Suprapubic skin (tissue), 4 donors: ENCODE measurements around the gene ERLIN1.

Source experiments
- EP300 ChIP-seq: sonication (generic); formaldehyde crosslinking; IDR thresholded peaks from one replicate; pipeline ENCODE4 v1.6.1; 2017; ENCODE audit warnings: antibody characterized with exemption
- POLR2A ChIP-seq, 2 donors: fragments of 450-650 bp; IDR thresholded peaks; one replicate each; pipeline ENCODE4 v1.6.1; 2017; ENCODE audit warnings: antibody characterized with exemption in 2 of 2, mild to moderate bottlenecking in 2 of 2, moderate library complexity in 2 of 2
- POLR2AphosphoS5 ChIP-seq, 3 donors: sonication (generic); formaldehyde crosslinking; IDR thresholded peaks; one replicate each; pipeline ENCODE4 v1.6.1; 2017; ENCODE audit warnings: antibody characterized with exemption in 3 of 3
- TF ChIP-seq, protein P1 (sequence below), 2 donors: fragments of 200-600 bp in 1 of 2; fragments of 450-650 bp in 1 of 2; sonication (generic) in 1 of 2; IDR thresholded peaks; one replicate each; pipeline ENCODE4 v1.5.1; 2016 to 2019; ENCODE audit warnings: antibody characterized with exemption in 2 of 2, mild to moderate bottlenecking in 1 of 2, moderate library complexity in 1 of 2

DNA sequence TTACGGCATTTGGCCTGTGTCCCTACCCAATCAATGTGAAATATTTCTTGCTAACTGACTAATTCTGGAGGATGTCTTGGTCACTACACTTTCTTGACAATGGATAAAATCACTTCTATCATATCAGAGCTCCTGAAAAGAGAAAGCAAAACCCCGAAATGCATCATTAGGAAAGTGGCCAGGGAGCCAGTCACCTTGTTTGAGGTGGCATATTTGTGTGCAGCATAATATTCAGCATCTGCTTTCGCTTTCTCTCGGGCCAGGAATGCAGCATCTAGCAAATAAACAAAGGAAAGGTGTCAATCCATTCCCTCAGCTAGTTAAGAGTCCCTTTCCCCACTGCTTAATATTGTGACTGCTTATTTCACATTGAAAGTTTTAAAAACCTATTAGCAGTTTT, 31.2 kb downstream of the ERLIN1 start:
- TF ChIP-seq, protein P1, sequence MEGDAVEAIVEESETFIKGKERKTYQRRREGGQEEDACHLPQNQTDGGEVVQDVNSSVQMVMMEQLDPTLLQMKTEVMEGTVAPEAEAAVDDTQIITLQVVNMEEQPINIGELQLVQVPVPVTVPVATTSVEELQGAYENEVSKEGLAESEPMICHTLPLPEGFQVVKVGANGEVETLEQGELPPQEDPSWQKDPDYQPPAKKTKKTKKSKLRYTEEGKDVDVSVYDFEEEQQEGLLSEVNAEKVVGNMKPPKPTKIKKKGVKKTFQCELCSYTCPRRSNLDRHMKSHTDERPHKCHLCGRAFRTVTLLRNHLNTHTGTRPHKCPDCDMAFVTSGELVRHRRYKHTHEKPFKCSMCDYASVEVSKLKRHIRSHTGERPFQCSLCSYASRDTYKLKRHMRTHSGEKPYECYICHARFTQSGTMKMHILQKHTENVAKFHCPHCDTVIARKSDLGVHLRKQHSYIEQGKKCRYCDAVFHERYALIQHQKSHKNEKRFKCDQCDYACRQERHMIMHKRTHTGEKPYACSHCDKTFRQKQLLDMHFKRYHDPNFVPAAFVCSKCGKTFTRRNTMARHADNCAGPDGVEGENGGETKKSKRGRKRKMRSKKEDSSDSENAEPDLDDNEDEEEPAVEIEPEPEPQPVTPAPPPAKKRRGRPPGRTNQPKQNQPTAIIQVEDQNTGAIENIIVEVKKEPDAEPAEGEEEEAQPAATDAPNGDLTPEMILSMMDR (IDR thresholded peaks at IDR 0.05), result no peak
- TF ChIP-seq POLR2A (IDR thresholded peaks at IDR 0.05) (no peak), POLR2AphosphoS5 (IDR thresholded peaks at IDR 0.05) (no peak), EP300 (no peak)
